Measurements from ENCODE around the gene KCTD7. TPM values are rescaled to one million over a fixed set of nuclear protein-coding genes. Genes with fewer than 3 reads are reported as not detected.
"Not testable (repeated sequence)": the region's sequence is repeated elsewhere in the genome, so short reads cannot be mapped to it uniquely, and the experiment has no call there.

Gene KCTD7
- total RNA-seq, 4 donors from 2014 or later: 9.4 to 22.5 (median 15.1) TPM

DNA sequence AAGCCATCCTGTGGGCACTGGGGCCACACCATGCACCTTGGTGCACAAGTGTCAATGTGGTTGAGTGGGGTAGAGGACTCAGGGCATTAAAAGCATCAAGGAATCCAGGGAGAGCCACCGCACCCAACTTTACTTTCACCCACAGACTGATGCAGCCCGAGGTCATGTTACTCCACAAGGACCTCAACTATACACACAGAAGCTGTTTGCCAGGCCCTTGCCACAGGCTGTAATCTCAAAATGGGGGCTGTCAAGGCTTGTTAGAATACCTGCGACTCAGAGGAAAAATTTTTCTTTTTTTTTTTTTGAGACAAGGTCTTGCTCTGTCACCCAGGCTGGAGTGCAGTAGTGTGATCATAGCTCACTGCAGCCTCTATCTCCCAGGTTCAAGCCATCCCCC lies 26.5 kb upstream of the KCTD7 start:
- WGBS: 80% methylated on average over 3 of the region's 3 CpGs
- TF ChIP-seq EP300 (IDR thresholded peaks at IDR 0.05): no peak
- Histone ChIP-seq H3K4me1 (no peaks in the 10 kb centered on the region), H3K27me3 (no peaks in the 10 kb centered on the region), H3K9me3 (no peaks in the 10 kb centered on the region), H3K36me3 (no peaks in the 10 kb centered on the region), H3K4me3 (no peak overlapping the region), H3K27ac (replicated peaks in 1 of 4) (no peak overlapping the region)
- no peak for DNase-seq (ENCODE audit: extremely low spot score)
- intact Hi-C loops (cut with DNase I): no loop called here

DNA sequence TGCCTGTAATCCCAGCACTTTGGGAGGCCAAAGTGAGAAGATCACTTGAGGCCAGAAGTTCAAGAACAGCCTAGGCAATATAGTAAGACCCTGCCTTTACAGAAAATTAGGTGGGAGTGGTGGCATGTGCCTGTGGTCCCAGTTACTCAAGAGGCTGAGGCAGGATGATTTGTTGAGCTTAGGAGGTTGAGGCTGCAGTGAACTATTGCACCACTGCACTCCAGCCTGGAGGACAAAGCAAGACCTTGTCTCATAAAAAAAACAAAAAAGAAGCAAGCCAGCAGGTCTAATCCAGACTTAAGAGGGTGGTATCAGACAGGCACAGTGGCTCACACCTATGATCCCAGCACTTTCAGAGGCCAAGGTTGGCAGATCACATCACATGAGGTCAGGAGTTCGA lies 24.5 kb upstream of the KCTD7 start:
- 90% methylated on average over 1 of the region's 1 CpG for WGBS
- Histone ChIP-seq H3K4me1 (no peaks in the 10 kb centered on the region), H3K4me3 (no peak overlapping the region), H3K9me3 (no peaks in the 10 kb centered on the region), H3K36me3 (no peaks in the 10 kb centered on the region), H3K27me3 (no peaks in the 10 kb centered on the region), H3K27ac (replicated peaks in 1 of 4) (no peak overlapping the region)
- intact Hi-C loops (cut with DNase I): no loop called here
- no peak for DNase-seq (ENCODE audit: extremely low spot score)
- TF ChIP-seq EP300 (IDR thresholded peaks at IDR 0.05) (no peak), CTCF (IDR thresholded peaks at IDR 0.05) (no peak), POLR2AphosphoS5 (IDR thresholded peaks at IDR 0.05) (no peak), POLR2A (IDR thresholded peaks at IDR 0.05; ENCODE audit: low read depth) (no peak)

GRCh38 chr7:66606540-66607291 lies 22.0 kb upstream of the KCTD7 start:
- H3K4me1 ChIP-seq; intact Hi-C loops (cut with DNase I); H3K9me3 ChIP-seq; H3K27me3 ChIP-seq; DNase-seq (ENCODE audit: extremely low spot score); H3K27ac ChIP-seq (replicated peaks in 1 of 4); H3K4me3 ChIP-seq; H3K36me3 ChIP-seq: not testable (repeated sequence)
- 92% methylated on average over 34 of the region's 34 CpGs for WGBS

- Histone ChIP-seq H3K4me3 (no peak overlapping the region), H3K36me3 (no peaks in the 10 kb centered on the region), H3K27ac (replicated peaks in 1 of 4) (no peak overlapping the region), H3K27me3 (no peaks in the 10 kb centered on the region), H3K9me3 (no peaks in the 10 kb centered on the region), H3K4me1 (no peaks in the 10 kb centered on the region)
- DNase-seq (ENCODE audit: extremely low spot score): no peak
- 59% methylated on average over 3 of the region's 3 CpGs for WGBS
- no peak for TF ChIP-seq EP300 (IDR thresholded peaks at IDR 0.05)
- TF ChIP-seq POLR2A (IDR thresholded peaks at IDR 0.05; ENCODE audit: low read depth): no peak
- TF ChIP-seq CTCF (IDR thresholded peaks at IDR 0.05): no peak
- TF ChIP-seq POLR2AphosphoS5 (IDR thresholded peaks at IDR 0.05): no peak
- intact Hi-C loops (cut with DNase I): no loop called here
Observed at GRCh38 chr7:66609176-66609575, 19.5 kb upstream of the KCTD7 start.

GRCh38 chr7:66614596-66614995 lies 14.1 kb upstream of the KCTD7 start:
- H3K4me3 ChIP-seq; intact Hi-C loops (cut with DNase I); H3K27me3 ChIP-seq; H3K9me3 ChIP-seq; H3K27ac ChIP-seq (replicated peaks in 1 of 4); H3K4me1 ChIP-seq; H3K36me3 ChIP-seq; DNase-seq (ENCODE audit: extremely low spot score): not testable (repeated sequence)
- WGBS: 93% methylated on average over 6 of the region's 33 CpGs

GRCh38 chr7:66615699-66616098 lies 13.0 kb upstream of the KCTD7 start:
- intact Hi-C loops (cut with DNase I): no loop called here
- WGBS: 82% methylated on average over 1 of the region's 1 CpG
- no peak for DNase-seq (ENCODE audit: extremely low spot score)
- Histone ChIP-seq H3K4me3 (no peak overlapping the region), H3K27ac (replicated peaks in 1 of 4) (no peak overlapping the region), H3K9me3 (no peaks in the 10 kb centered on the region), H3K4me1 (no peaks in the 10 kb centered on the region), H3K27me3 (no peaks in the 10 kb centered on the region), H3K36me3 (no peaks in the 10 kb centered on the region)
- no peak for TF ChIP-seq EP300 (IDR thresholded peaks at IDR 0.05)
- TF ChIP-seq POLR2A (IDR thresholded peaks at IDR 0.05; ENCODE audit: low read depth): no peak
- no peak for TF ChIP-seq POLR2AphosphoS5 (IDR thresholded peaks at IDR 0.05)
- no peak for TF ChIP-seq CTCF (IDR thresholded peaks at IDR 0.05)

Measured in esophagus muscularis mucosa (tissue), 4 donors.